Keratinocyte (primary cell): Measurements from ENCODE around the gene PRKAG3. TPM values are rescaled to one million over a fixed set of nuclear protein-coding genes. Genes with fewer than 3 reads are reported as not detected.
"Not testable (repeated sequence)": the region's sequence is repeated elsewhere in the genome, so short reads cannot be mapped to it uniquely, and the experiment has no call there.

ENCODE experiments used
- DNase-seq: peaks from one replicate; pipeline ENCODE4 v3.0.0-alpha.2; 2011; ENCODE audit warnings: low read depth, missing footprints, low spot score
- FAIRE-seq: peaks from 2 replicates; lab custom pipeline; 2011; peaks lifted over from hg19 to GRCh38; lab: Jason Lieb, UNC
- H2AFZ ChIP-seq: 2 replicates; pipeline ENCODE4 v1.6.0; 2012; ENCODE audit warnings: low read length, control low read depth, inconsistent platforms; ENCODE audit not compliant: control insufficient read depth
- H3K27ac ChIP-seq: 2 replicates; pipeline ENCODE4 v1.5.1; 2011; ENCODE audit warnings: low read length; ENCODE audit not compliant: control insufficient read depth, insufficient read depth
- H3K27me3 ChIP-seq: 3 replicates; pipeline ENCODE4 v1.6.0; 2011; ENCODE audit warnings: low read length; ENCODE audit not compliant: control insufficient read depth, insufficient read depth; ENCODE audit errors: extremely low read depth
- H3K36me3 ChIP-seq, 2 experiments: 2 replicates in 1 of 2; 3 replicates in 1 of 2; pipeline ENCODE4 v1.5.1; 2011; ENCODE audit warnings: low read length in 2 of 2, mild to moderate bottlenecking in 1 of 2; ENCODE audit not compliant: control insufficient read depth in 2 of 2, insufficient read depth in 2 of 2; ENCODE audit errors: extremely low read depth in 1 of 2
- H3K4me1 ChIP-seq: 3 replicates; pipeline ENCODE4 v1.5.1; 2011; ENCODE audit warnings: low read length; ENCODE audit not compliant: control insufficient read depth, insufficient read depth; ENCODE audit errors: extremely low read depth
- H3K4me2 ChIP-seq: 3 replicates; pipeline ENCODE4 v1.6.0; 2011; ENCODE audit warnings: low read depth, low read length; ENCODE audit not compliant: control insufficient read depth, insufficient read depth; ENCODE audit errors: extremely low read depth
- H3K4me3 ChIP-seq, 3 experiments: fragments of 200-600 bp in 1 of 3; sonication (generic) in 1 of 3; 2 replicates in 2 of 3; 3 replicates in 1 of 3; pipeline ENCODE4 v1.5.1; 2011 to 2016; ENCODE audit warnings: low read length in 3 of 3, mild to moderate bottlenecking in 3 of 3, control low read depth in 2 of 3, inconsistent platforms in 1 of 3, low read depth in 1 of 3, mixed read lengths in 1 of 3, mixed run types in 1 of 3, moderate library complexity in 1 of 3; ENCODE audit not compliant: control insufficient read depth in 2 of 3, insufficient read depth in 2 of 3; ENCODE audit errors: extremely low read depth in 1 of 3
- H3K79me2 ChIP-seq: 2 replicates; pipeline ENCODE4 v1.6.0; 2012; ENCODE audit warnings: low read length; ENCODE audit not compliant: control insufficient read depth, insufficient read depth
- H3K9ac ChIP-seq: 3 replicates; pipeline ENCODE4 v1.6.0; 2011; ENCODE audit warnings: low read length; ENCODE audit not compliant: control insufficient read depth, insufficient read depth; ENCODE audit errors: extremely low read depth
- H3K9me1 ChIP-seq: 3 replicates; pipeline ENCODE4 v1.6.0; 2011; ENCODE audit warnings: low read length; ENCODE audit not compliant: control insufficient read depth, insufficient read depth; ENCODE audit errors: extremely low read depth
- H3K9me3 ChIP-seq: 2 replicates; pipeline ENCODE4 v1.5.1; 2012; ENCODE audit warnings: low read depth, low read length; ENCODE audit not compliant: control insufficient read depth
- H4K20me1 ChIP-seq: 3 replicates; pipeline ENCODE4 v1.6.0; 2011; ENCODE audit warnings: low read length; ENCODE audit not compliant: control insufficient read depth, insufficient read depth; ENCODE audit errors: extremely low read depth
- CTCF ChIP-seq, 3 experiments: IDR thresholded peaks in 1 of 3; conservative IDR thresholded peaks in 1 of 3; optimal IDR thresholded peaks in 1 of 3; 2 replicates in 2 of 3; 3 replicates in 1 of 3; pipeline versions ENCODE3 to v1.5.1; 2011; ENCODE audit warnings: low read length in 3 of 3, mild to moderate bottlenecking in 3 of 3, moderate library complexity in 2 of 3, control low read depth in 1 of 3, inconsistent platforms in 1 of 3; ENCODE audit not compliant: insufficient read depth in 2 of 3; ENCODE audit errors: extremely low read depth in 1 of 3
- EZH2 ChIP-seq: IDR thresholded peaks from one replicate; pipeline ENCODE4 v1.6.1; 2012; ENCODE audit warnings: inconsistent platforms, mild to moderate bottlenecking, low read length, moderate library complexity
- dilution Hi-C: fragments of 300-500 bp; cut with MboI; formaldehyde crosslinking; loops from one replicate; pipeline ENCODE4 v1.7.0; 2020; ENCODE audit warnings: low sequenced_read_pairs; ENCODE audit not compliant: extremely low pct_ligation_motif_present
- polyA plus RNA-seq, 5 experiments: library from polyadenylated mRNA; depleted of rRNA in 3 of 5; stranded (reverse) in 3 of 5; stranded (forward) in 1 of 5; unstranded in 1 of 5; fragments of >200 nt; gene quantifications; 1 replicate in 1 of 5; 2 replicates in 3 of 5; 3 replicates in 1 of 5; pipeline versions ENCODE4 v1.2.1 to v1.2.3, GENCODE V29; 2011 to 2012; ENCODE audit warnings: missing spikeins in 2 of 5, low read depth in 1 of 5, low replicate concordance in 1 of 5

The PRKAG3 gene
- polyA plus RNA-seq, 1 donor (not counting 4 experiments of a cell fraction or from before 2014, with no cell fraction given): not detected

- FAIRE-seq (no peak), DNase-seq (no peak)
- Histone ChIP-seq H3K9me1 (no peaks in the 10 kb centered on the region), H3K36me3 (no peaks in the 10 kb centered on the region), H2AFZ (no peak overlapping the region), H3K4me3 (no peak overlapping the region), H3K79me2 (no peaks in the 10 kb centered on the region), H3K9me3 (peaks cover 6% of the 10 kb centered on the region), H3K27me3 (no peaks in the 10 kb centered on the region), H3K9ac (no peak overlapping the region), H3K4me2 (no peak overlapping the region), H3K27ac (no peak overlapping the region), H4K20me1 (no peaks in the 10 kb centered on the region), H3K4me1 (no peaks in the 10 kb centered on the region)
- dilution Hi-C loops: no loop called here
- TF ChIP-seq CTCF (optimal IDR thresholded peaks at IDR 0.05 in 1 of 3, IDR thresholded peaks at IDR 0.05 in 1 of 3, conservative IDR thresholded peaks at IDR 0.05 in 1 of 3; ENCODE audit: extremely low read depth in 1 of 3, insufficient read depth in 2 of 3, low read length in 3 of 3) (no peak), EZH2 (no peak)
Measured at GRCh38 chr2:218776488-218776887, 55.1 kb downstream of the PRKAG3 start.

- Histone ChIP-seq H3K9me3 (peaks cover 6% of the 10 kb centered on the region), H2AFZ (no peak overlapping the region)
- TF ChIP-seq CTCF (optimal IDR thresholded peaks at IDR 0.05 in 1 of 3, IDR thresholded peaks at IDR 0.05 in 1 of 3, conservative IDR thresholded peaks at IDR 0.05 in 1 of 3; ENCODE audit: extremely low read depth in 1 of 3, insufficient read depth in 2 of 3, low read length in 3 of 3) (no peak), EZH2 (no peak)
Measured at GRCh38 chr2:218773881-218774280, 57.7 kb downstream of the PRKAG3 start.

GRCh38 chr2:218772759-218773158 lies 58.8 kb downstream of the PRKAG3 start:
- dilution Hi-C loops, H3K36me3 ChIP-seq, H3K9me1 ChIP-seq, H3K27me3 ChIP-seq, DNase-seq, H3K9ac ChIP-seq, FAIRE-seq, H2AFZ ChIP-seq, H3K9me3 ChIP-seq, H3K4me2 ChIP-seq, H3K79me2 ChIP-seq, H3K4me1 ChIP-seq, H4K20me1 ChIP-seq, H3K27ac ChIP-seq, H3K4me3 ChIP-seq: not testable (repeated sequence)

More at GRCh38 chr2:218773881-218774280, 57.7 kb downstream of the PRKAG3 start:
- dilution Hi-C loops: no loop called here
- no peaks in the 10 kb centered on the region for H4K20me1 ChIP-seq
- no peaks in the 10 kb centered on the region for H3K4me1 ChIP-seq
- no peak overlapping the region for H3K4me2 ChIP-seq
- H3K4me3 ChIP-seq: no peak overlapping the region
- no peak overlapping the region for H3K9ac ChIP-seq
- no peak overlapping the region for H3K27ac ChIP-seq
- no peaks in the 10 kb centered on the region for H3K79me2 ChIP-seq
- DNase-seq: no peak
- no peak for FAIRE-seq
- no peaks in the 10 kb centered on the region for H3K36me3 ChIP-seq
- H3K27me3 ChIP-seq: no peaks in the 10 kb centered on the region
- H3K9me1 ChIP-seq: no peaks in the 10 kb centered on the region
